Tibial nerve (tissue), 4 donors: ENCODE data around the gene ZNF431. TPM values are rescaled to one million over a fixed set of nuclear protein-coding genes. Genes with fewer than 3 reads are reported as not detected.
"Not testable (repeated sequence)": the region's sequence is repeated elsewhere in the genome, so short reads cannot be mapped to it uniquely, and the experiment has no call there.

Experiments
- DNase-seq, 2 donors: peaks; one replicate each; pipeline ENCODE4 v3.0.0-alpha.2; 2019; ENCODE audit warnings: low spot score in 2 of 2
- H3K27ac ChIP-seq, 4 donors: fragments of 200-600 bp; sonication (generic) in 3 of 4; one replicate each; pipeline ENCODE4 v1.5.1; 2017 to 2019; ENCODE audit warnings: mild to moderate bottlenecking in 1 of 4
- H3K27me3 ChIP-seq, 2 donors: fragments of 200-600 bp; sonication (generic) in 1 of 2; one replicate each; pipeline versions ENCODE4 v1.5.1 to v1.6.0; 2017 to 2019
- H3K36me3 ChIP-seq, 3 donors: fragments of 200-600 bp; sonication (generic); one replicate each; pipeline ENCODE4 v1.5.1; 2018 to 2019
- H3K4me1 ChIP-seq, 4 donors: fragments of 200-600 bp; sonication (generic) in 3 of 4; one replicate each; pipeline ENCODE4 v1.5.1; 2017 to 2019
- H3K4me3 ChIP-seq, 4 donors: fragments of 200-600 bp; sonication (generic) in 3 of 4; one replicate each; pipeline ENCODE4 v1.5.1; 2017 to 2019; ENCODE audit warnings: mild to moderate bottlenecking in 1 of 4, moderate library complexity in 1 of 4
- H3K9me3 ChIP-seq, 4 donors: fragments of 200-600 bp; sonication (generic) in 3 of 4; one replicate each; pipeline ENCODE4 v1.5.1; 2017 to 2019
- EP300 ChIP-seq, 2 donors: sonication (generic); formaldehyde crosslinking; IDR thresholded peaks; one replicate each; pipeline ENCODE4 v1.6.1; 2017; ENCODE audit warnings: antibody characterized with exemption in 2 of 2, mild to moderate bottlenecking in 1 of 2
- POLR2A ChIP-seq, 2 donors: fragments of 450-650 bp; IDR thresholded peaks; one replicate each; pipeline ENCODE4 v1.6.1; 2017; ENCODE audit warnings: antibody characterized with exemption in 2 of 2, mild to moderate bottlenecking in 2 of 2, moderate library complexity in 2 of 2
- WGBS, 2 donors: methylation state at CpG; one replicate each; pipeline ENCODE4 v1.1.5; 2018; 5-methylcytosine and 5-hydroxymethylcytosine counted together
- small RNA-seq: library from RNA; depleted of rRNA; stranded (forward); fragments of <200 nt; gene quantifications from one replicate; pipeline ENCODE3, GENCODE V24; 2016
- total RNA-seq, 4 donors: library from RNA; depleted of rRNA; stranded (reverse); fragments of >200 nt; gene quantifications; one replicate each; pipeline ENCODE4 v1.1.0, GENCODE V29; 2016
- TF ChIP-seq, protein P1 (sequence below), 5 experiments: fragments of 200-600 bp in 3 of 5; fragments of 450-650 bp in 2 of 5; sonication (generic) in 3 of 5; IDR thresholded peaks; one replicate each; pipeline ENCODE4 v1.5.1; 2016 to 2019; ENCODE audit warnings: antibody characterized with exemption in 5 of 5, mild to moderate bottlenecking in 3 of 5, moderate library complexity in 2 of 5

ZNF431 gene
- total RNA-seq, 4 donors from 2014 or later, result 5.9 to 20.4 (median 15.6) TPM

GRCh38 chr19:21233691-21234090 is 91.9 kb downstream of the ZNF431 start:
- WGBS, 2 donors, result 78 to 86% methylated on average over 2 of the region's 2 CpGs
- no peak for DNase-seq
- Histone ChIP-seq H3K4me1 (no peaks in the 10 kb centered on the region), H3K4me3 (no peak overlapping the region), H3K36me3 (no peaks in the 10 kb centered on the region), H3K9me3 (peaks cover 0 to 17% (median 0%) of the 10 kb centered on the region in 4 donors), H3K27ac (no peak overlapping the region), H3K27me3 (no peaks in the 10 kb centered on the region)
- TF ChIP-seq, protein P1, sequence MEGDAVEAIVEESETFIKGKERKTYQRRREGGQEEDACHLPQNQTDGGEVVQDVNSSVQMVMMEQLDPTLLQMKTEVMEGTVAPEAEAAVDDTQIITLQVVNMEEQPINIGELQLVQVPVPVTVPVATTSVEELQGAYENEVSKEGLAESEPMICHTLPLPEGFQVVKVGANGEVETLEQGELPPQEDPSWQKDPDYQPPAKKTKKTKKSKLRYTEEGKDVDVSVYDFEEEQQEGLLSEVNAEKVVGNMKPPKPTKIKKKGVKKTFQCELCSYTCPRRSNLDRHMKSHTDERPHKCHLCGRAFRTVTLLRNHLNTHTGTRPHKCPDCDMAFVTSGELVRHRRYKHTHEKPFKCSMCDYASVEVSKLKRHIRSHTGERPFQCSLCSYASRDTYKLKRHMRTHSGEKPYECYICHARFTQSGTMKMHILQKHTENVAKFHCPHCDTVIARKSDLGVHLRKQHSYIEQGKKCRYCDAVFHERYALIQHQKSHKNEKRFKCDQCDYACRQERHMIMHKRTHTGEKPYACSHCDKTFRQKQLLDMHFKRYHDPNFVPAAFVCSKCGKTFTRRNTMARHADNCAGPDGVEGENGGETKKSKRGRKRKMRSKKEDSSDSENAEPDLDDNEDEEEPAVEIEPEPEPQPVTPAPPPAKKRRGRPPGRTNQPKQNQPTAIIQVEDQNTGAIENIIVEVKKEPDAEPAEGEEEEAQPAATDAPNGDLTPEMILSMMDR (IDR thresholded peaks at IDR 0.05), result no peak
- TF ChIP-seq POLR2A (IDR thresholded peaks at IDR 0.05) (no peak), EP300 (IDR thresholded peaks at IDR 0.05) (no peak)

DNA sequence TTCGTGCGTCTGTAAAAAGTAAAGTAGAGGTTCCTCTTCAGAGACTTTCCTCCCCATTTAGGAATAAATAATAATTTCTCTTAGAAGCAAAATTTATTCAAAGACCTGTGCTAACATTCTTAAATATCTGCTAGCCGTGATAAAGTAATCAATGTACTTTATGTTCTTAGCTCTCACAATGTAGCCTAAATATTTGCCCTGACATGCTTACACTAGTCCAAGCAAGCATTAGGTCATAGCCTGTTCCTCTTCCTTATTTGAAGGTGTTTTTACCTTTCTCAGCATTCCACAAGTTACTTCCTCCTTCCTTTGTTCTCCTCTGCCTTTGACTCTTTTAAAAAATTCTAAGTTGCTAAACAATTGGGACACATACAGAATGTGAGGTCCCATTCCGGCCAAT is 94.9 kb downstream of the ZNF431 start:
- not testable (repeated sequence) for H3K36me3 ChIP-seq, H3K4me1 ChIP-seq, H3K4me3 ChIP-seq, H3K27me3 ChIP-seq, DNase-seq, H3K27ac ChIP-seq, H3K9me3 ChIP-seq
- WGBS, 2 donors, result 90 to 91% methylated on average over 4 of the region's 4 CpGs

GRCh38 chr19:21238670-21239069 is 96.8 kb downstream of the ZNF431 start:
- Histone ChIP-seq H3K4me1 (no peaks in the 10 kb centered on the region), H3K9me3 (no peaks in the 10 kb centered on the region), H3K36me3 (no peaks in the 10 kb centered on the region), H3K4me3 (no peak overlapping the region), H3K27me3 (no peaks in the 10 kb centered on the region), H3K27ac (no peak overlapping the region)
- TF ChIP-seq POLR2A (IDR thresholded peaks at IDR 0.05) (no peak), EP300 (IDR thresholded peaks at IDR 0.05) (no peak)
- TF ChIP-seq, protein P1 (IDR thresholded peaks at IDR 0.05), result no peak
- DNase-seq, result no peak
- 79 to 85% methylated on average over 2 of the region's 2 CpGs for WGBS, 2 donors

Small RNA genes within 50 kb of the gene (small RNA-seq; reads per million reads assigned to genes)
- not detected for gene RNA5SP469

Other genes starting within 250 kb of the ZNF431 start
- gene ZNF85, start 218.8 kb upstream of the ZNF431 start, total RNA-seq, result 10 to 100 TPM in 2 of 4 donors, 1 to 10 TPM in 2; 5.7 to 13.2 (median 9.1) TPM
- 10 to 100 TPM in 3 of 4 donors, 1 to 10 TPM in 1; 8.8 to 36.9 (median 18.8) TPM for gene ZNF430, start 121.4 kb upstream of the ZNF431 start, total RNA-seq
- gene ZNF714, start 59.8 kb upstream of the ZNF431 start, total RNA-seq, result 1 to 10 TPM; 1.8 to 9.8 (median 5.0) TPM
- 10 to 100 TPM; 32.4 to 48.2 (median 39.9) TPM for gene ZNF708, start 187.4 kb downstream of the ZNF431 start, total RNA-seq
- 10 to 100 TPM in 1 of 4 donors, 1 to 10 TPM in 3; 3.3 to 10.2 (median 7.1) TPM for gene ZNF738, start 217.0 kb downstream of the ZNF431 start, total RNA-seq